K562 (cell line): ENCODE measurements around the gene SIRPB2. TPM values are rescaled to one million over a fixed set of nuclear protein-coding genes. Genes with fewer than 3 reads are reported as not detected.
A peak's percentile ranks its signal among the peaks of the same experiment; 100 is the strongest.

Experiments
- ARHGAP35 ChIP-seq: fragments of 450-650 bp; IDR thresholded peaks from 2 replicates; pipeline ENCODE4 v1.6.1; 2018; ENCODE audit not compliant: partially characterized antibody
- ARID2 ChIP-seq: fragments of 450-650 bp; IDR thresholded peaks from 2 replicates; pipeline ENCODE4 v1.6.1; 2017; ENCODE audit warnings: antibody characterized with exemption, mild to moderate bottlenecking
- DEAF1 ChIP-seq: fragments of 450-650 bp; formaldehyde crosslinking; IDR thresholded peaks from 2 replicates; pipeline ENCODE4 v1.4.0; 2020; ENCODE audit warnings: mild to moderate bottlenecking, moderate library complexity
- ELF1 ChIP-seq: fragments of 200-800 bp; sonication (Bioruptor generic); IDR thresholded peaks from 2 replicates; pipeline ENCODE4 v1.6.1; 2016; ENCODE audit warnings: missing genetic modification characterization, missing compliant biosample characterization
- ESRRB ChIP-seq: fragments of 250-450 bp; sonication (Bioruptor Pico); IDR thresholded peaks from 2 replicates; pipeline ENCODE4 v1.5.0; 2020; ENCODE audit warnings: mild to moderate bottlenecking, moderate library complexity, borderline replicate concordance
- GABPB1 ChIP-seq: sonication (generic); formaldehyde crosslinking; IDR thresholded peaks from 2 replicates; pipeline ENCODE4 v1.8.0; 2022; ENCODE audit warnings: mild to moderate bottlenecking, missing genetic modification reagents
- GTF2F1 ChIP-seq: IDR thresholded peaks from 2 replicates; pipeline ENCODE4 v1.6.1; 2011; ENCODE audit warnings: low read depth, low read length, improper control_type of control experiment
- HNRNPL ChIP-seq: fragments of 200-400 bp; formaldehyde crosslinking; IDR thresholded peaks from 2 replicates; pipeline ENCODE4 v1.6.1; 2017; ENCODE audit warnings: low read depth, mild to moderate bottlenecking, low read length
- MXI1 ChIP-seq: IDR thresholded peaks from 2 replicates; pipeline ENCODE4 v1.6.1; 2011; ENCODE audit warnings: low read depth, mild to moderate bottlenecking, improper control_type of control experiment, low read length
- PML ChIP-seq: IDR thresholded peaks from 2 replicates; pipeline ENCODE4 v1.6.1; 2012; ENCODE audit warnings: low read length, inconsistent platforms
- POU5F1 ChIP-seq: fragments of 150-350 bp; IDR thresholded peaks from 2 replicates; pipeline ENCODE4 v1.6.1; 2014; ENCODE audit warnings: borderline replicate concordance, low read length, low read depth, mild to moderate bottlenecking; ENCODE audit not compliant: partially characterized antibody
- RAD21 ChIP-seq, 2 experiments: fragments of 250-450 bp in 1 of 2; fragments of 450-650 bp in 1 of 2; sonication (Bioruptor Pico) in 1 of 2; formaldehyde crosslinking in 1 of 2; IDR thresholded peaks in 1 of 2; conservative IDR thresholded peaks in 1 of 2; 2 replicates each; pipeline versions ENCODE4 v1.4.0 to v1.8.0; 2020 to 2022; ENCODE audit warnings: mild to moderate bottlenecking in 2 of 2, moderate library complexity in 1 of 2
- SUPT5H ChIP-seq: fragments of 450-650 bp; IDR thresholded peaks from 2 replicates; pipeline ENCODE4 v1.6.1; 2016
- TCF15 ChIP-seq: fragments of 250-450 bp; sonication (Bioruptor Pico); IDR thresholded peaks from 2 replicates; pipeline ENCODE4 v1.8.0; 2022; ENCODE audit warnings: moderate library complexity, mild to moderate bottlenecking, inconsistent platforms
- TCF3 ChIP-seq: sonication (generic); formaldehyde crosslinking; IDR thresholded peaks from 2 replicates; pipeline ENCODE4 v1.4.0; 2020; ENCODE audit warnings: mild to moderate bottlenecking, missing genetic modification reagents
- TCF7 ChIP-seq: sonication (generic); IDR thresholded peaks from 2 replicates; pipeline ENCODE4 v1.6.1; 2016; ENCODE audit warnings: antibody characterized with exemption, borderline replicate concordance
- TEAD4 ChIP-seq, 2 experiments: sonication (generic) in 1 of 2; formaldehyde crosslinking in 1 of 2; IDR thresholded peaks; 2 replicates each; pipeline versions ENCODE4 v1.6.1 to v1.8.0; 2012 to 2022; ENCODE audit warnings: borderline replicate concordance in 1 of 2, inconsistent platforms in 1 of 2, low read length in 1 of 2, mild to moderate bottlenecking in 1 of 2, missing genetic modification reagents in 1 of 2
- ZBTB8A ChIP-seq: fragments of 450-650 bp; IDR thresholded peaks from 2 replicates; pipeline ENCODE4 v1.6.1; 2018; ENCODE audit warnings: mild to moderate bottlenecking, moderate library complexity; ENCODE audit not compliant: partially characterized antibody
- ZNF174 ChIP-seq: fragments of 250-450 bp; sonication (Bioruptor Pico); IDR thresholded peaks from 2 replicates; pipeline ENCODE4 v1.4.0; 2020; ENCODE audit warnings: mild to moderate bottlenecking
- ZNF445 ChIP-seq: fragments of 250-450 bp; sonication (Bioruptor Pico); IDR thresholded peaks from 2 replicates; pipeline ENCODE4 v1.4.0; 2020; ENCODE audit warnings: low read depth, mild to moderate bottlenecking, moderate library complexity
- ZNF778 ChIP-seq: fragments of 450-650 bp; formaldehyde crosslinking; IDR thresholded peaks from 2 replicates; pipeline ENCODE4 v1.4.0; 2020; ENCODE audit warnings: mild to moderate bottlenecking, moderate library complexity
- polyA plus RNA-seq, 8 experiments: library from polyadenylated mRNA; depleted of rRNA in 4 of 8; stranded (reverse) in 5 of 8; unstranded in 3 of 8; fragments of >200 nt; fragmentation: Nextera tagmentation in 2 of 8; fragmentation: Illumina TruSeq in 1 of 8; extraction: Ambion mirVana in 2 of 8; extraction: Trizol in 1 of 8; gene quantifications; 2 replicates each; pipeline versions ENCODE4 v1.2.1 to v1.2.3, GENCODE V29; 2011 to 2014; ENCODE audit warnings: inconsistent platforms in 1 of 8, missing spikeins in 1 of 8
- total RNA-seq, 7 experiments: library from RNA; depleted of rRNA in 6 of 7; stranded (reverse); fragments of >200 nt in 6 of 7; fragmentation: Illumina TruSeq in 2 of 7; extraction: Trizol in 2 of 7; gene quantifications; 2 replicates each; pipeline versions ENCODE4 v1.2.1 to v1.2.3, GENCODE V29; 2011 to 2021; ENCODE audit warnings: low replicate concordance in 1 of 7
- TF ChIP-seq, protein P1 (sequence below): sonication (generic); formaldehyde crosslinking; IDR thresholded peaks from 2 replicates; pipeline ENCODE4 v1.8.0; 2023; ENCODE audit warnings: mild to moderate bottlenecking, missing genetic modification reagents

The SIRPB2 gene
- total and polyA plus RNA-seq, 9 of the 15 experiments (the other 6 are each of a cell fraction or from before 2014, with no cell fraction given), result 0.07 TPM; not detected in 7

DNA sequence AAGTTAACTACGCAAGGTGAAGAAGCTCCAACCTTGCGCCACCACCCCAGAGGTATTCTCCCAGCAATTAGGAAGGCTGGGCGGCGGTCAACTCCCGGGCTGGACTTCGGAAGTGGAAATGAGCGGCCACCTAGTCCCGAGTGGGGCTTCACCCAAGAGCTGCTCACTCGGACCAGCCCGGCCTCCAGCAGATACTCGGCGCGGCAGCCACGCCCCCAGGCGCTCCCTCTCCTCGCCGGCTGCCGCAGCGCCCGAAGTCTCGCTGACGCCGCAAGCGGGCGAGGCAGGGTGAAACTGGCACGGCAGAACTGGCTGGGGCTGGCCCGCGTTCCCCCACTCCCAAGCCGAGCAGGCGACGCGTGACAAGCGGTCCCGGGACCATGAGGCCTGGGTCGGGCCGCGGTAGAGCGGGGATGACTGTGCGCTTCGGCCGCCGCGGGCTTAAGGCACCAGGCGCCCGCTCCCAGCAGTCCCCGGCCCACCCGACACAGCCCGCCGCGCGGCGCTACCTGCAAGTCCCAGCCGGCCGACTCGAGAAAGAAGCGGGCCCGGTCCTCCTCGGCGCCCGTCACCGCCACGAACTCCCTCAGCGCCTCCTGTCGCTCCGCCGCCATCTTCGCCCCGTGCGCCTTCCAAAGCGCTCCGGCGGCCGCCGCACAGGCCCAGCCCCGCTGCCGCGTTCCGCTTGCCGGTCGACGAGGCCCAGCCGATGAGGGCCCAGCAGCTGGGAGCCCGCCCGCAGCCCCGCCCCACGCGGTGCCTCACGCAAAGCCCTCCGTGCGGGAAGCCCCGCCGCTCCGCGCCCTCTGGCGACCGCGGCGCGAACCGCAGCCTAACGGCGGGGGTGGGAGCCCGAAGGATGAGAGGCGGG, 24.8 kb downstream of the SIRPB2 start, which contains the start of gene NSFL1C (continued):
- TF ChIP-seq POU5F1, result no peak
- TF ChIP-seq ZNF445 (CRISPR knock-in tag), result no peak
- TF ChIP-seq MXI1, result no peak
- no peak for TF ChIP-seq ELF1
- TF ChIP-seq ARID2, result no peak
- TF ChIP-seq GABPB1 (CRISPR knock-in tag), result peak; percentile 97
- TF ChIP-seq TCF3 (CRISPR knock-in tag), result peak; percentile 38; the same call in 1 of the 2 replicates
- TF ChIP-seq, protein P1, sequence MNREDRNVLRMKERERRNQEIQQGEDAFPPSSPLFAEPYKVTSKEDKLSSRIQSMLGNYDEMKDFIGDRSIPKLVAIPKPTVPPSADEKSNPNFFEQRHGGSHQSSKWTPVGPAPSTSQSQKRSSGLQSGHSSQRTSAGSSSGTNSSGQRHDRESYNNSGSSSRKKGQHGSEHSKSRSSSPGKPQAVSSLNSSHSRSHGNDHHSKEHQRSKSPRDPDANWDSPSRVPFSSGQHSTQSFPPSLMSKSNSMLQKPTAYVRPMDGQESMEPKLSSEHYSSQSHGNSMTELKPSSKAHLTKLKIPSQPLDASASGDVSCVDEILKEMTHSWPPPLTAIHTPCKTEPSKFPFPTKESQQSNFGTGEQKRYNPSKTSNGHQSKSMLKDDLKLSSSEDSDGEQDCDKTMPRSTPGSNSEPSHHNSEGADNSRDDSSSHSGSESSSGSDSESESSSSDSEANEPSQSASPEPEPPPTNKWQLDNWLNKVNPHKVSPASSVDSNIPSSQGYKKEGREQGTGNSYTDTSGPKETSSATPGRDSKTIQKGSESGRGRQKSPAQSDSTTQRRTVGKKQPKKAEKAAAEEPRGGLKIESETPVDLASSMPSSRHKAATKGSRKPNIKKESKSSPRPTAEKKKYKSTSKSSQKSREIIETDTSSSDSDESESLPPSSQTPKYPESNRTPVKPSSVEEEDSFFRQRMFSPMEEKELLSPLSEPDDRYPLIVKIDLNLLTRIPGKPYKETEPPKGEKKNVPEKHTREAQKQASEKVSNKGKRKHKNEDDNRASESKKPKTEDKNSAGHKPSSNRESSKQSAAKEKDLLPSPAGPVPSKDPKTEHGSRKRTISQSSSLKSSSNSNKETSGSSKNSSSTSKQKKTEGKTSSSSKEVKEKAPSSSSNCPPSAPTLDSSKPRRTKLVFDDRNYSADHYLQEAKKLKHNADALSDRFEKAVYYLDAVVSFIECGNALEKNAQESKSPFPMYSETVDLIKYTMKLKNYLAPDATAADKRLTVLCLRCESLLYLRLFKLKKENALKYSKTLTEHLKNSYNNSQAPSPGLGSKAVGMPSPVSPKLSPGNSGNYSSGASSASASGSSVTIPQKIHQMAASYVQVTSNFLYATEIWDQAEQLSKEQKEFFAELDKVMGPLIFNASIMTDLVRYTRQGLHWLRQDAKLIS (CRISPR knock-in tag), result peak; percentile 74; the same call in 1 of the 2 replicates
- TF ChIP-seq ZNF778 (CRISPR knock-in tag), result no peak
- TF ChIP-seq SUPT5H, result peak; percentile 80
- no peak for TF ChIP-seq ARHGAP35
- TF ChIP-seq TCF15 (CRISPR knock-in tag), result no peak
- no peak for TF ChIP-seq ESRRB
- TF ChIP-seq DEAF1, result no peak; the same call in 1 of the 2 replicates
- TF ChIP-seq HNRNPL, result peak; percentile 68; the same call in 1 of the 2 replicates
- TF ChIP-seq RAD21 (CRISPR knock-in tag; conservative IDR thresholded peaks at IDR 0.05 in 1 of 2, IDR thresholded peaks at IDR 0.05 in 1 of 2), result peak; percentile 34 to 43; a peak in 3 of 4 replicates
- no peak for TF ChIP-seq ZNF174
- peak; percentile 46; the same call in 1 of the 2 replicates for TF ChIP-seq TCF7
- TF ChIP-seq PML, result peak; percentile 51; the same call in 1 of the 2 replicates
- TF ChIP-seq ZBTB8A, result no peak
- 0 out of 2 replicates have a peak, but pooled peaks have one; percentile 15 for TF ChIP-seq GTF2F1
- TF ChIP-seq TEAD4 (IDR thresholded peaks at IDR 0.05; ENCODE audit: low read length), result no peak
- TF ChIP-seq TEAD4 (CRISPR knock-in tag; IDR thresholded peaks at IDR 0.05; ENCODE audit: borderline replicate concordance), result no peak
